AG09309 (cell line): Measurements from ENCODE around the gene LBH.

Experiments
- DNase-seq: peaks from one replicate; pipeline ENCODE4 v3.0.0-alpha.2; 2010; ENCODE audit warnings: low read depth
- H3K4me3 ChIP-seq: 2 replicates; pipeline ENCODE4 v1.5.1; 2011; ENCODE audit warnings: mild to moderate bottlenecking, low read depth, low read length, moderate library complexity; ENCODE audit not compliant: control insufficient read depth
- TF ChIP-seq, protein P1 (sequence below): IDR thresholded peaks from 2 replicates; pipeline ENCODE4 v1.5.1; 2011; ENCODE audit warnings: mild to moderate bottlenecking, low read depth, low read length, inconsistent platforms; ENCODE audit not compliant: insufficient read depth, control insufficient read depth; ENCODE audit errors: missing control alignments

The LBH gene

DNA sequence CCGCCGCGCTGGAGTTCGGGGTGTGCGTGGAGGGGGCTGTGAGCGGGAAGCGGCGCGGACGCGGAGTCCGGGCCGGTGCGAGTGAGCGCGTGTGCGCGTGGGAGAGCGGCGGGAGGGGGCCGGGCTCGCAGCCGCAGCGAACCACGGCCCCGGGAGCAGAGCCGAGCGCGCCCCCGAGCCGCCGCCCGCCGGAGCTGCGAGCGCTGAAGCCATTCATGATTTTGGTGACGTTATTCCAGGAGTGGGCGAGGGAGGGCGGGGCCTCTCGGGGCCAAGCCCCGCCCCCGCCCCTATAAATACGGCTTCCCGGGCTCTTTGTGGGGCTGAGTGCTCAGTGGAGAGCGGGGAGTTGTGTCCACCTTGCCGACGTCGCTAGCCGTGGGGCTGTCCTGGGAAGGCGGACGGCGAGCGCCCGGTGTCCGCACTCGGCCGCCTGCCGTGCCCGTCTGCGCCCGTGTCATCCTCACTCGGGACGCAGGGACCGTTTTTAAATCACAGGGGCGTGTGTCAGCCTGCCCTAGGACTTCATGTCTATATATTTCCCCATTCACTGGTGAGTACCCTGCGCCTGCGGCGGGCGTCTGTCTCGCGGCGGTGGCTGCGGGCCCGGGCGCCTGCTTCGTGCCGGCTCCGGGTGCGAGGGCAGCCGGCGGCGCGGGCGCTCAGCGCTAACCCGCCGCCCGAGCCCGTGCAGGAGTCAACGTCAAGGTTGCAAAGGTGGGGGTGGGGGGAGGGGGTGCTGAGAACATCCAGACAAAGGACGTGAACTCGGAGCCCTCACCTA, at the start of gene LBH:
TSS of gene LBH (plus strand) at position 323 of the 784 bp plus-strand sequence. CDS start at position 528, 205 bp downstream.
- DNase-seq: no peak
- peak within 1 kb of the TSS; percentile 89 for H3K4me3 ChIP-seq
- TF ChIP-seq, protein P1, sequence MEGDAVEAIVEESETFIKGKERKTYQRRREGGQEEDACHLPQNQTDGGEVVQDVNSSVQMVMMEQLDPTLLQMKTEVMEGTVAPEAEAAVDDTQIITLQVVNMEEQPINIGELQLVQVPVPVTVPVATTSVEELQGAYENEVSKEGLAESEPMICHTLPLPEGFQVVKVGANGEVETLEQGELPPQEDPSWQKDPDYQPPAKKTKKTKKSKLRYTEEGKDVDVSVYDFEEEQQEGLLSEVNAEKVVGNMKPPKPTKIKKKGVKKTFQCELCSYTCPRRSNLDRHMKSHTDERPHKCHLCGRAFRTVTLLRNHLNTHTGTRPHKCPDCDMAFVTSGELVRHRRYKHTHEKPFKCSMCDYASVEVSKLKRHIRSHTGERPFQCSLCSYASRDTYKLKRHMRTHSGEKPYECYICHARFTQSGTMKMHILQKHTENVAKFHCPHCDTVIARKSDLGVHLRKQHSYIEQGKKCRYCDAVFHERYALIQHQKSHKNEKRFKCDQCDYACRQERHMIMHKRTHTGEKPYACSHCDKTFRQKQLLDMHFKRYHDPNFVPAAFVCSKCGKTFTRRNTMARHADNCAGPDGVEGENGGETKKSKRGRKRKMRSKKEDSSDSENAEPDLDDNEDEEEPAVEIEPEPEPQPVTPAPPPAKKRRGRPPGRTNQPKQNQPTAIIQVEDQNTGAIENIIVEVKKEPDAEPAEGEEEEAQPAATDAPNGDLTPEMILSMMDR: no peak

DNA sequence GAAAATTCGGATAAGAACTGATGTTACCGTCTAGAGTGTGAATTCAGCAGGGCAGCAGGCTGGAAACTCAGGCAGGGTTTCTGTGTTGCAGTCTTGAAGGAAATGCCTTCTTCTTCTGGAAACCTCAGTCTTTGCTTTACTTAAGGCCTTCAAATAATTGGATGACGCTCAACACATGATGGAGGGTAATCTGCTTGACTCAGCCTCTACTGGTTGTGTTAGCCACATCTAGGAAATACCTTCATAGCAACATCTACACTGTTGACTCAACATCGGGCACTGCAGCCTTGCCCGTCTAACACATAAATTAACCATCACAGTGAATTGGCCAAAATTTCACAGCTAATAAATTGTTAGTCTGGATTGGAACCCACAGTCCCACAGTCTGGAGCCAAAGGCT, 47.3 kb upstream of the LBH start:
- TF ChIP-seq, protein P1: no peak
- DNase-seq: no peak
- H3K4me3 ChIP-seq: no peak overlapping the region

DNA sequence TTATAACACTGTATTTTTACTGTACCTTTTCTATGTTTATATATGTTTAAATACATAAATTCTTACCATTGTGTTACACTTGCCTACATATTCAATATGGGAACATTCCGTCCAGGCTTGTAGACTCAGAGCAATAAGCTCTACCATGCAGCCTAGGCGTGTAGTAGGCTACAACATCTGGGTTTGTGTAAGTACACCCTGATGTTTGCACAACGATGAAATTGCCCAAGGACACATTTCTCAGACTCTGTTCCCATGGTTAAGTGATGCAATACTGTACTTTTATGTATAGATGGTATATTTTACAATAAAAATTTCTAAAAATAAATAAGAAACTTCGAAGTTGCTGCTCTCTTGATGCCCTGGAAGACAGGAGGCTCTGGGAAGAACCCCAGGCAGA, 46.2 kb upstream of the LBH start:
- no peak for DNase-seq
- TF ChIP-seq, protein P1: no peak
- no peak overlapping the region for H3K4me3 ChIP-seq

DNA sequence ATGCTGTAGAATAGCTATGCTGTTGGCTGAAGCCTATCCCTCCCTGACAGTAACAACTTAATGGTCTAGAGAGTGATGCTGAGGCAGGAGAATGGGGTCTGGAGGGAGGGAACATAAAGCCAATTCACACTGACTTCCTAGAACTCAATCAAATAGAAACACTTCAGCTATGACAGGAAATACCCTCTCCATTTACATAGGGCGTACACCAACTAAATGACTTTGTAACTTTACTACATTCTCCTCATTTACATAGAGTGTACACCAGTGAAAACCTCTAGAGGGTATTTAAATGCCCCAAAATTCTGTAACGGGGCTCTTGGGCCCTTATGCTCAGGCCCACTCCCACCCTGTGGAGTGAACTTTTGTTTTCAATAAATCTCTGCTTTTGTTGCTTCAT, 43.0 kb upstream of the LBH start:
- no peak overlapping the region for H3K4me3 ChIP-seq
- DNase-seq: no peak
- TF ChIP-seq, protein P1: no peak

- DNase-seq: no peak
- TF ChIP-seq, protein P1: no peak
- H3K4me3 ChIP-seq: no peak overlapping the region
Measured at GRCh38 chr2:30190637-30191036, 40.7 kb upstream of the LBH start.

GRCh38 chr2:30191107-30191506, 40.2 kb upstream of the LBH start:
- DNase-seq: no peak
- H3K4me3 ChIP-seq: no peak overlapping the region
- TF ChIP-seq, protein P1: no peak

DNA sequence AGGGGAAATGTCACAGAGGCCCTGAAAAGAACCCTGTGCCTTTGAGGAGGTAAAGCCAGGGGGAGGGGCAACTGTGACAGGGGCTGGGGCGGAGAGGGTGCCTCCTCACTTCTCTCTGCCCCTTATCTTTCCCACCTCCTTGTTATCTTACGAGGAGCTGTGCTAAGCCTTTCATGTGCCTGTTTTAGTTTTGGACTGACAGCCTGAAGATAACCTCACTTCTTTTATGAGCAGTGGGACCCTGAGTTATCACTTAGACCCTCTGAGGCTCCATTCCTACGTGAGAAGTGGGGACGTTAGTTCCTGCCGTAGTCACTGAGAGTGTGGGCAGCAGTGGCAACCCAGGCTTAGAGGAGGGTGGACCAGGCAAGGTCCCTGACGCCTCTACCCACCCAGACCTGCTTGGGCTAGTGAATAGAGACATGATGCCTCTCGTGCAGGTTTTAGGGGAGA, 39.5 kb upstream of the LBH start:
- TF ChIP-seq, protein P1: no peak
- H3K4me3 ChIP-seq: no peak overlapping the region
- DNase-seq: no peak
